Memory B cell (primary cell): ENCODE data around the gene GNG4.
"Not testable (repeated sequence)": the region's sequence is repeated elsewhere in the genome, so short reads cannot be mapped to it uniquely, and the experiment has no call there.

Source experiments
- ATAC-seq: fragments of 150-1000 bp; cut with Tn5 transposase; 2 replicates; pipeline ENCODE4 v1.10.0; 2021; ENCODE audit warnings: low read depth, mild to moderate bottlenecking, moderate library complexity
- DNase-seq, 2 donors: peaks; one replicate each; pipeline ENCODE4 v3.0.0; 2022; ENCODE audit warnings: low spot score in 2 of 2
- H3K27ac Mint-ChIP-seq: one replicate; pipeline ENCODE4 v1.8.0; 2022; ENCODE audit warnings: mild to moderate bottlenecking, moderate library complexity, mixed read lengths
- H3K27me3 Mint-ChIP-seq: one replicate; pipeline ENCODE4 v1.8.0; 2022; ENCODE audit warnings: mixed read lengths
- H3K36me3 Mint-ChIP-seq: one replicate; pipeline ENCODE4 v1.8.0; 2022; ENCODE audit warnings: mild to moderate bottlenecking, mixed read lengths
- H3K4me1 Mint-ChIP-seq: one replicate; pipeline ENCODE4 v1.8.0; 2022; ENCODE audit warnings: mixed read lengths
- H3K4me3 Mint-ChIP-seq: one replicate; pipeline ENCODE4 v1.8.0; 2022; ENCODE audit warnings: mild to moderate bottlenecking, moderate library complexity, mixed read lengths
- H3K9me3 Mint-ChIP-seq: one replicate; pipeline ENCODE4 v1.8.0; 2022; ENCODE audit warnings: mixed read lengths

Gene GNG4

DNA sequence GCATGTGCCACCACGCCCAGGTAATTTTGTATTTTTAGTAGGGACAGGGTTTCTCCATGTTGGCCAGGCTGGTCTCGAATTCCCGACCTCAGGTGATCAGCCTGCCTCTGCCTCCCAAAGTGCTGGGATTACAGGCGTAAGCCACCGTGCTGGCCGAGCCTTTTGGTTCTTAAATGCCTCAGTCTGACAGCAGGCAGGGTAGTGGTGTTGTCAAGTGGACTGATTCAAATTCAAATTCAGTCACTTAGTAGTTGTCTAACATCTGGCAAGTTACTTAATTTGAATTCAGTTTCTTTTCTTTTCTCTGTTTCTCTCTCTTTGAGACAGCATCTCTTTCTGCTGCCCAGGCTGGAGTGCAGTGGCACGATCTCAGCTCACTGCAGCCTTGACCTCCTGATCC lies 106.7 kb downstream of the GNG4 start:
- not testable (repeated sequence) for H3K36me3 Mint-ChIP-seq, DNase-seq, H3K9me3 Mint-ChIP-seq, H3K4me1 Mint-ChIP-seq, H3K4me3 Mint-ChIP-seq, H3K27me3 Mint-ChIP-seq, H3K27ac Mint-ChIP-seq, ATAC-seq

DNA sequence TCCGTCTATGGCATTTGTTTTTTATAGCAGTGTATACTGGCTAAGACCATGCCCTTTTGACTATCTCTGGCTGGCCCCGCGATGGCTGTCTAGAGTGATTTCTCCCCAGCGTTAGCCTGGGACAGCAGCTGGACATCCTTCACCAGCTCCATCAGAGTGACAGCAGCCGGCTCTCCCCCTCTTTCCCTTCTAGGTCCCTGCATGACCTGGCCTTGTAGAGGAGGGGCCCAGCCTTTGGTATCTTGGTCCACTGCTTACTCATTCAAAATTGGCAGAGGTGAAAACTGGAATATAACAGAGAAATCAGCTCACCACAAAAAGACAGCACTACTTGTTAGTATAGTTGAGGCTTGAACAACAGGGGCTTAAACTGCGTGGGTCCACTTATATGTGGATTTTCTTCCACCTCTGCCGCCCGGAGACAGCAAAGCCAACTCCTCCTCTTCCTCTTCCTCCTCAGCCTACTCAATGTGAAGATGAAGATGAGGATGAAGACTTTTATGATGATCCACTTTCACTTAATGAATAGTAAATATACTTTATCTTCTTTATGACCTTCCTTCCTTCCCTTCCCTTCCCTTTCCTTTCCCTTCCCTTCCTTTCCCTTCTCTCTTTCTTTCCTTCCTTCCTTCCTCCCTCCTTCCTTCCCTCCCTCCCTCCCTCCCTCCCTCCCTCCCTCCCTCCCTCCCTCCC lies 116.0 kb downstream of the GNG4 start:
- Mint-ChIP-seq H3K4me1 (no peaks in the 10 kb centered on the region), H3K4me3 (no peak overlapping the region), H3K27me3 (peaks cover 6% of the 10 kb centered on the region), H3K36me3 (no peaks in the 10 kb centered on the region), H3K27ac (no peak overlapping the region), H3K9me3 (peaks cover 1% of the 10 kb centered on the region)
- ATAC-seq: no peak
- no peak for DNase-seq

DNA sequence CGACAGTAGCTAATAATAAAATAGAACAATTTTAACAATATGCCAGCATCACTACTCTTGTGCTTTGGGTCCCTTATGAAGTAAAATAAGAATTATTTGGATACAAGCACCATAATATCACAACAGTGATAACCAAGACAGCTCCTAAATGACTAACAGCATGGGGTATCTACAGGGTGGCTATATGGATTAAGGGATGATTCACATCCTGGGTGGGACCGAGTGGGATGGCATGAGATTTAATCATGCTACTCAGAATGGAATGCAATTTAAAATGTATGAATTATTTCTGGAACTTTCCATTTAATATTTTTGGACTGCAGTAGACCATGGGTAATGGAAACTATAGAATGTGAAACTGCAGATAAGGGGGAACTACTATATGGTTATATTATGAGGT lies 117.2 kb downstream of the GNG4 start:
- H3K27ac Mint-ChIP-seq: no peak overlapping the region
- no peaks in the 10 kb centered on the region for H3K36me3 Mint-ChIP-seq
- ATAC-seq: no peak
- peaks cover 1% of the 10 kb centered on the region for H3K9me3 Mint-ChIP-seq
- H3K4me3 Mint-ChIP-seq: no peak overlapping the region
- no peaks in the 10 kb centered on the region for H3K4me1 Mint-ChIP-seq
- DNase-seq: no peak
- H3K27me3 Mint-ChIP-seq: peaks cover 6% of the 10 kb centered on the region

DNA sequence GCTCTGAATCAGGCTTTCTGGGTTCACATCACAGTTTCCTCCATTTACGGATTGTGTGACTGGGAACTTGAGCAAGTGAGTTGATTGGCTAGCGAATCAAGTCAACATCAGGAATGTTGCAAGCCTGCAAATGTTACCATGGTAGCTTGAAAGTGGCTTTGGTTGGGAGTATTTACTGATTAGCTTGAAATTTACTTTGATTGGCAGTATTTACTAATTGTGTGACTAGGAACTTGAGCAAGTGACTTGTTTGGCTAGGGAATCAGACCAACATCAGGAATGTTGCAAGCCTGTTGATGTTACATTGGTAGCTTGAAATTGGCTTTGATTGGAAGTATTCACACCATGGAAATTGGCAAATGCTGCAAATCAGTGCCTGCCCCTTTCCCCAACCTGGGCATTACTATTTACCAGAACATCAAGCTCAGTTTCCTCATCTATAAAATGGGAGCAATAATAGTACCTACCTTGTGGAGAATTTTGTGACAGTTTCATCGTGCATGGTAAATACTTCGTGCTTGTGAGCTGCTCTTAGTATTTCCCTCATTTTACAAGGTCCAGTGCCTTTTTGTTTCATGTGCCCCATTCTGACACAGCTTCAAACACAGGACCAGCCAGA lies 122.3 kb downstream of the GNG4 start:
- Mint-ChIP-seq H3K27ac (no peak overlapping the region), H3K9me3 (no peaks in the 10 kb centered on the region), H3K4me3 (no peak overlapping the region), H3K36me3 (no peaks in the 10 kb centered on the region), H3K4me1 (no peaks in the 10 kb centered on the region), H3K27me3 (peaks cover 5% of the 10 kb centered on the region)
- DNase-seq (no peak), ATAC-seq (no peak)

DNA sequence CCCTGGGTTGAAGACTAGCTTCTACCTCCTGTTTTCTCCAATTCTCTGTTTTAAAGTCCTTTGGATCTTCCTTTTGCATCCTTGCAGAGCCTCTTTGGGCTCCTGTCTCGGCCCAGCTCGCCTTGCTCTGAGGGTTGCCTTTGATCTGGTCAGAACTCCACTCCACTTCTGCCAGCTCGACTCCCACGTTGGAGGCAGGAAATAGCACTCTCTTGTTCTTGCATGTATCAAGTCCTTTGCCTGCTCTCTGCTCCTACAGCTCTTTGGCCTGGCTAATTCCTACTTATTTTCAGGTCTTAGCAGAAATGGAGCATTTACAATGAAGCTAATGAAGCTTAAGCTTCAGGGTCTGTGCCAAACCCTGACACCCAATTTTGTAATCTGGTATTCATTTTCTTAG lies 124.3 kb downstream of the GNG4 start:
- ATAC-seq (no peak), DNase-seq (no peak)
- H3K27ac Mint-ChIP-seq: no peak overlapping the region
- no peaks in the 10 kb centered on the region for H3K36me3 Mint-ChIP-seq
- H3K4me3 Mint-ChIP-seq: no peak overlapping the region
- H3K4me1 Mint-ChIP-seq: no peaks in the 10 kb centered on the region
- no peaks in the 10 kb centered on the region for H3K9me3 Mint-ChIP-seq
- H3K27me3 Mint-ChIP-seq: peaks cover 5% of the 10 kb centered on the region

DNA sequence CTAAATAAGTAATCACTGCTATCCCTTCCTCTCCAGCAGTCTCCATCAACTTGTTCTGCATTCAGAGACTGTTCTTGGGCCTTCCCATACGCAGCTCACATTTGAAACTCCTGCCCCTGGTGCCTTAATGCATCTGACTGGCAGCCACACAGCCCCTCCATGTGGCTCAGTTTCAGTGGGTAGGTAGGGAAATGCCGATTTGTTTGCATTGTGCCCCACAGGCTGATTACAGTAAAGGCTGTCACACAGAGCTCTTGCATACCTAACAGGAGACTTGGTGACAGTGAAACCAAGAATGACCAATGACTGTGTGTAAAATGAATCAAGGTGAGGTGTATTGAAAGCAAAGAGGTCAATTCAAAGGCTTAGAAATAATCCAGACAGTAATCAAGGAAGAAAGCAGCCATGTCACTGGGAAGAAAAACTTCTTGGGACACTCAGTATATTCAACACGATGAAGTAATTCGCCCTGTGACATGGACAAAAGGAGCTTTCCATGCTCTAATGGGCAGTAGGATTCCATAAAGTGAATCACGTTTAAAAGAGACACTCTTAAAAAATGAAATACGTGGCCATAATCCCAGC lies 132.6 kb downstream of the GNG4 start:
- H3K4me1 Mint-ChIP-seq: no peaks in the 10 kb centered on the region
- peaks cover 8% of the 10 kb centered on the region for H3K27me3 Mint-ChIP-seq
- DNase-seq (no peak), ATAC-seq (no peak)
- H3K27ac Mint-ChIP-seq: no peak overlapping the region
- no peak overlapping the region for H3K4me3 Mint-ChIP-seq
- no peaks in the 10 kb centered on the region for H3K9me3 Mint-ChIP-seq
- no peaks in the 10 kb centered on the region for H3K36me3 Mint-ChIP-seq

DNA sequence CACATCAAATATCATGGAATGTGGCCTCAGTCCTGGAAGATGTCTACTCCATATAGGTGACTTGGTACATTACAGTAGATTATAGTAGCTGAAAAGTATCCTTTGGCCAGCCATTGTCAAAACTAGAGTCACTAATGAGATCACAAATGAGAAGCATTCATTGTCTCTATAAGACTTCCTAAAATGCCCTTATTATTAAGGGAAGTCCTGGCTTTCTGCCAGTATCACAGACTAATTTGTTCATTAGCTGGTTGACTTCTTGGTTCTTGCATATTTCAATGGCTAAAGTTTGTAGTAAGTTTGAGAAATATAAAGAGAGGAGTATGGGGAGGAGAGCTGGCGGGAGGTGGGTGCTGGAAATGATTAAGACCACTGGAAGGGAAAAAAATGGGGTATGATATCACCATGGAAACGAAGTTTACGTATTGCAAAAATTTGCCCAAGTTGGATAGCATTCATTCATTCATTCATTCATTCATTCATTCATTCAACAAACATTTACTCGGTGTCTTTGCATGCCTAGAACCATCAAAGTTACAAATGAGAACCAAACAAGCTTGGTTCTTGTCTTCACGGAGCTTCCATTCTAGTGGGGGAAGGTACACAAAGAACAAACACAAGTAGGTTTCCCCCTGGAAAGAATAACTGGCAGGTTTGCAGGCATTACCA lies 133.6 kb downstream of the GNG4 start:
- H3K27me3 Mint-ChIP-seq: peaks cover 11% of the 10 kb centered on the region
- no peak for DNase-seq
- H3K27ac Mint-ChIP-seq: no peak overlapping the region
- ATAC-seq: no peak
- H3K9me3 Mint-ChIP-seq: no peaks in the 10 kb centered on the region
- H3K36me3 Mint-ChIP-seq: no peaks in the 10 kb centered on the region
- H3K4me3 Mint-ChIP-seq: no peak overlapping the region
- no peaks in the 10 kb centered on the region for H3K4me1 Mint-ChIP-seq

DNA sequence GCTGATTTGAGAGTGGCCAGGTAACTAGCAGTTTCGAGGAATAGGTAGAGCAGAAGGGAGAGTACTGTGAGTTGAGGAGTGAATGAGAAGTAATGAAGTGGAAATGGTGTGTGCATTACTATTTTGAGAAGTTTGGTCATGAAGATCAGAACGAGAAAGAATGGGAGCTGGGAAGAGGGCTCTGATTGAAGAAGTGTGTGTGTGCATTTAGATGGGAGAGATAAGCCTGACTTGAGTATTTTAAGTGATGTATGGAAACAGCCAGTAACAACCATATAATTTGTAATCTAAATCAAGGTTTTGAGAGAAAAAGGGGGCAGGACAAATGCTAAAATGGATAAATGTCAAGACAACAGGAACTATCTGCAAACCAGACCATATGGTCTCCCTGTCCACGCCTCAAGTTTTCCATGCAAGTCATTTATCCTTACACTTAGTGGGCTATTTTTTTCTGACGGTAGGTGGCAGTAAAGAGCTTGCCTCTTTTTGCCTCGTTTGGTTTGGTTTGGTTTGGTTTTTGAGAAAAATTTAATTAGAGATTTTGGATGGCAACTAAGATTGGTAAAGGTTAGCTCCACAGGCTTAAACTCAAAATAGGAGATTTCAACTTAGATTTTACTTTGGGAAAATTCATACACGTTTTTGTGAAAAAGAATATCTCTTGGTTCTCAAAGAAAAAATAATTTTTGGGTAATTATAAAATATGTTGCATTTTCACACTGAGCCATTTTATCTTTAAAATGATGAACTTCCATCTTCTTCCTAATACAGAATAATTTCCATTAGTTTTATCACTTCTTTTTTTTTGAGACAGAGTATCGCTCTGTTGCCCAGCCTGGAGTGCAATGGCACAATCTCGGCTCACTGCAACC lies 135.9 kb downstream of the GNG4 start:
- DNase-seq (peak; percentile 49 to 59), ATAC-seq (peak; percentile 62)
- Mint-ChIP-seq H3K36me3 (no peaks in the 10 kb centered on the region), H3K4me3 (no peak overlapping the region), H3K27ac (no peak overlapping the region), H3K4me1 (no peaks in the 10 kb centered on the region), H3K27me3 (peaks cover 10% of the 10 kb centered on the region), H3K9me3 (no peaks in the 10 kb centered on the region)

DNA sequence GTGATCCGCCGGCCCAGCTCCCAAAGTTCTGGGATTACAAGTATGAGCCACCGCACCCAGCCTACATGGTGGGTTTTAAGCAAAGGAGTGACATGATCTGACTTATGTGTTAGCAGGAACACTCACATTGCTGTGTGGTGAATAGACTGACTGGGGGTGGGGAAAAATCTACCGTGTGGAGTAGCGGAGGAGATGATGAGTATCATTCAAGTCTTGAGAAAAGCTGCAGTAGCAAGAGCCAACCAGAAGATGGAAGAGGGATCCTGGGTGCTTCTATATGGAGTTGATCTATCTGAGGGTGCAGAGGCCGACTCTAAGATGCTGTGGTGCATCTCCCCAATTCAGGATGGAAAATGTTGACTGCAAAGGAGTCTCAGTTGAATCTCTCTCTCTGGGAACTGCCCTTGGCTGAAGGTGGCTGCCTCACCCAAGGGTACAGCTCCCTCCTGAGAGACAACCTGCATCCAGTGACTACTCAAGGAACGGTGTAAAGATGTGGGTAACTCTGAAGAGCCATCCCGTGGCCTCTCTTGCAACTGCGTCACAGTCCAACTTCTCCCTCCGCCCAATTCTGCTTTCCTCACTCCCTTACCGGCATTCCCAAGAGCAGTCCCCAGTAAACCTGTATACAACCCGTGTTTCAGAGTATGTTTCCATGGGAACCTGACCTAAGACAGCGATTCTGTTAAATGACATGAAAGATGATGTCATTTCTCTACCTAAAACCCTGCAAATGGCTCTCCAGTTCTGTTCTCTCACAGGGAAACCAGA lies 137.9 kb downstream of the GNG4 start:
- no peak for ATAC-seq
- Mint-ChIP-seq H3K27me3 (peaks cover 10% of the 10 kb centered on the region), H3K4me3 (no peak overlapping the region), H3K36me3 (no peaks in the 10 kb centered on the region), H3K4me1 (no peaks in the 10 kb centered on the region), H3K27ac (no peak overlapping the region), H3K9me3 (no peaks in the 10 kb centered on the region)
- DNase-seq: no peak

DNA sequence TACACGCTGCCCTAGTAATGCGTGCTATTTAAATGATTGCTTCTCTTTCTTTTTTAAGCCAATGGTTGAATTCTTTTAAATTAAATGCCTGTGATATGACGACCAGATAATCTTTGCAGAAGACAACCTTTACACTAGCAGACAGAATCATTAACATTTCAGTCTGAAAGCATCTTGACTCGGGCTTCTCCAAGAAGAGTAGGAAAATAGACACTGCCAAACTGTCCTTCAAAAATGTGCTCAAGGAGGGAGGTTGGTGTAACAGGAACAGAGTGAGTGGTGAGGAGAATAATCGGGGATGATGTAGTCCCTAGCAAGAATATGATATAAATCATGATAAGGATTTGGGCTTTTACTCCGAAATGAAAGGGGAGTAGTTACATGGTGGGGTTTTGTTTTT lies 138.8 kb downstream of the GNG4 start:
- Mint-ChIP-seq H3K27ac (no peak overlapping the region), H3K36me3 (no peaks in the 10 kb centered on the region), H3K4me1 (no peaks in the 10 kb centered on the region), H3K9me3 (no peaks in the 10 kb centered on the region), H3K4me3 (no peak overlapping the region), H3K27me3 (peaks cover 10% of the 10 kb centered on the region)
- DNase-seq (no peak), ATAC-seq (no peak)

DNA sequence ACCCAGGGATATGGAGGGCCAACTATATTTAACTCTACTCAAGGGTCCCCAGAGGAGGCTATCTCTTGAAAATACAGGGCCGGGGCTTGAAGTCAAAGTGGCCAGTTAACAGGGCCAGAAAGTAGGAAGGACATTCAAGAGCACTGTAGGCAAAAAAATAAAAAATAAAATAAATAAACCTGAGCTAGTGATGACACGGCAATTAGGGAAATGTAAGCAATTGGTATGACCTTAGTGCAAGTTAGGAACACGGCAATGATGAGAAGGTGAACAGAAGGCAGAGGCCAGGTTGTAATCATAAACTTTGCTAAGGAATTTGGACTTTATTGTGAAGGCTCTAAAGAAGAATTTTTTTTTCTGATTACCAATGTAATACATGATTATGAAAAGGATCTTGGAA lies 142.0 kb downstream of the GNG4 start:
- no peak overlapping the region for H3K4me3 Mint-ChIP-seq

DNA sequence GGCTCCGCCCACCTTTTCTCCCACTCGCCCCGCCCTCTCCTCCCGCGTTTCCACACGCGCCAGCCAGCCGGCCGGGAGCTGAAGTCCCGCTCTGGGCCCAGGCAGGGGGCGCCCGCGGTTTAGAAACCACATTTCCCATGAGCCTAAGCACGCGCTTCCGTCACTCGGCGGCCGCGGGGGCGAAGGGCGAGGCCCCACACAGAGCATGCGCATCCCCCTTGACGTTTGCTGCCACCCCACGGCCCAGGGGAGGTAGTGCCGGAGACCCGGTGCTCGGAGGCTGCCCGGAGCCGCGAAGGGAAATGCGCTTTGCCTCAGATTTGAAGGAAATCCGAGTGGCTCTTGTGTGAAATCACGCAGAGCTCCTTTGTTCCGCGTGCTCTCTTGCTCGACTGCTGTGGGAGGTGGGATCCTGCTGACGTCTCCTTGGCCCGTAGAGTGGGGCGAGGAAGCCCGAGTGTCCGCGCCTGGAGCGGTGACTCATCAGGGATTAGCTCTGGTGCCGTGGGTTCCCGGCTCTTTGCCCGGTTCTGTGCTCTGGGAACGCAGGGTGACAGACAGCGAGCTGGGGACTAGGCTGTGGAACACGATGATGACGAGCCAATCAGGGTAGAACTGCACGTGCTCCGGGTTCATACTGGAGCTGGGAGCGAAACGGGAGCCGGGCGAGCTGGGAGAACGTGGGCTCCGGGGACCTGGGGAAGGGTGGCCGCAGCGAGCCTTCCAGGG lies 144.9 kb downstream of the GNG4 start:
- H3K9me3 Mint-ChIP-seq: no peaks in the 10 kb centered on the region
- ATAC-seq: peak; percentile 74

More for the DNA sequence above, 142.0 kb downstream of the GNG4 start:
- Mint-ChIP-seq H3K36me3 (no peaks in the 10 kb centered on the region), H3K4me1 (peaks cover 7% of the 10 kb centered on the region), H3K9me3 (no peaks in the 10 kb centered on the region), H3K27ac (no peak overlapping the region), H3K27me3 (peaks cover 8% of the 10 kb centered on the region)
- no peak for ATAC-seq
- DNase-seq: no peak

DNA sequence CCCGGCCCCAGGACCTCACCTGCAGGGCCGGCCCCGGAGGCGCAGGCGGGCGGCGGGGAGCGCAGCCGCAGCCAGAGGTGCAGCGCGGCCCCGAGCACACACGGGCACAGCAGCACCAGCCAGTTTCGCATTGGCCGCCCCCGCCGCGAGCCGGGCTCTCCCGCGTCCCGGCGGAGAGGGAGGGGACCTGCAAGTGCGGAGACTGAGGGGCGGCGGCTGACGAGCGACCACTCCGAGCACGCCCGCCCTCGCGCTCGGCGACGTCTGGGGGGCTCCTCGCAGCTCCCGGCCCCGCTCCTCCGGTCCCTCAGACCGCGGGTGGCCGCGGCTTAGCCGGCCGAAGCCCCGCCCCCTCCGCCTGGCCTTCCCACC lies 145.5 kb downstream of the GNG4 start, which contains the start of gene B3GALNT2:
TSS of gene B3GALNT2 (minus strand) at position 331 of the 372 bp plus-strand sequence. CDS start at position 131, 200 bp downstream.
- Mint-ChIP-seq H3K27me3 (no peaks in the 10 kb centered on the region), H3K36me3 (no peaks in the 10 kb centered on the region), H3K4me1 (peaks cover 15% of the 10 kb centered on the region), H3K9me3 (no peaks in the 10 kb centered on the region), H3K4me3 (peak within 1 kb of the TSS; percentile 98), H3K27ac (peak within 1 kb of the TSS; percentile 95)
- no peak for DNase-seq
- ATAC-seq: peak; percentile 56

More for the DNA sequence above, 144.9 kb downstream of the GNG4 start:
- Mint-ChIP-seq H3K4me3 (peak overlapping the region; percentile 98), H3K4me1 (peaks cover 15% of the 10 kb centered on the region), H3K27me3 (no peaks in the 10 kb centered on the region), H3K27ac (peak overlapping the region; percentile 95), H3K36me3 (no peaks in the 10 kb centered on the region)
- DNase-seq: peak; percentile 95 to 98
